Muscle layer of duodenum (tissue), 2 donors: ENCODE results near the gene CYTL1.
"Not testable (repeated sequence)": the region's sequence is repeated elsewhere in the genome, so short reads cannot be mapped to it uniquely, and the experiment has no call there.

Experiments used
- H3K27ac ChIP-seq: one replicate; pipeline ENCODE4 v1.7.0; 2013; ENCODE audit warnings: mild to moderate bottlenecking, low read length
- H3K27me3 ChIP-seq: one replicate; pipeline ENCODE4 v1.7.0; 2013; ENCODE audit warnings: low read depth, mild to moderate bottlenecking, control low read depth, low read length
- H3K36me3 ChIP-seq, 2 donors: one replicate each; pipeline ENCODE4 v1.7.0; 2013; ENCODE audit warnings: low read length in 2 of 2, control low read depth in 1 of 2, mild to moderate bottlenecking in 1 of 2; ENCODE audit not compliant: insufficient read depth in 2 of 2, control insufficient read depth in 1 of 2
- H3K4me1 ChIP-seq, 2 donors: one replicate each; pipeline ENCODE4 v1.7.0; 2013; ENCODE audit warnings: low read length in 2 of 2, mild to moderate bottlenecking in 2 of 2, control low read depth in 1 of 2, moderate library complexity in 1 of 2; ENCODE audit not compliant: insufficient read depth in 2 of 2, control insufficient read depth in 1 of 2
- H3K4me3 ChIP-seq, 2 donors: one replicate each; pipeline ENCODE4 v1.7.0; 2013; ENCODE audit warnings: low read length in 2 of 2, low read depth in 1 of 2, mild to moderate bottlenecking in 1 of 2
- H3K9me3 ChIP-seq, 2 donors: one replicate each; pipeline ENCODE4 v1.7.0; 2013; ENCODE audit warnings: low read length in 2 of 2, control low read depth in 1 of 2, mild to moderate bottlenecking in 1 of 2; ENCODE audit not compliant: control insufficient read depth in 1 of 2
- donor health status: healthy.

The CYTL1 gene, protein sequence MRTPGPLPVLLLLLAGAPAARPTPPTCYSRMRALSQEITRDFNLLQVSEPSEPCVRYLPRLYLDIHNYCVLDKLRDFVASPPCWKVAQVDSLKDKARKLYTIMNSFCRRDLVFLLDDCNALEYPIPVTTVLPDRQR

GRCh38 chr4:5019274-5019673, at the start of gene CYTL1:
Gene CYTL1, minus strand, starts transcription at chr4:5019458. Its CDS starts 13 bp downstream, at chr4:5019445.
- Histone ChIP-seq H3K36me3 (no peaks in the 10 kb centered on the region), H3K4me1 (peaks cover 0 to 10% of the 10 kb centered on the region in 2 donors), H3K27ac (no peak within 1 kb of the TSS), H3K27me3 (no peaks in the 10 kb centered on the region), H3K9me3 (no peaks in the 10 kb centered on the region), H3K4me3 (peak within 1 kb of the TSS in 1 of 2 donors; percentile 50)

- Histone ChIP-seq H3K36me3 (no peaks in the 10 kb centered on the region), H3K27me3 (no peaks in the 10 kb centered on the region), H3K4me3 (no peak overlapping the region), H3K4me1 (no peaks in the 10 kb centered on the region), H3K27ac (no peak overlapping the region), H3K9me3 (no peaks in the 10 kb centered on the region)
Measured at GRCh38 chr4:5067908-5068307, 48.6 kb upstream of the CYTL1 start.

GRCh38 chr4:5066968-5067367, 47.7 kb upstream of the CYTL1 start:
- not testable (repeated sequence) for H3K36me3 ChIP-seq, H3K9me3 ChIP-seq, H3K4me1 ChIP-seq, H3K27ac ChIP-seq, H3K4me3 ChIP-seq, H3K27me3 ChIP-seq

GRCh38 chr4:5066101-5066500, 46.8 kb upstream of the CYTL1 start:
- H3K4me1 ChIP-seq = no peaks in the 10 kb centered on the region
- no peaks in the 10 kb centered on the region for H3K36me3 ChIP-seq
- no peak overlapping the region for H3K4me3 ChIP-seq
- no peaks in the 10 kb centered on the region for H3K9me3 ChIP-seq
- H3K27ac ChIP-seq = no peak overlapping the region
- H3K27me3 ChIP-seq = no peaks in the 10 kb centered on the region

GRCh38 chr4:5055411-5055810, 36.2 kb upstream of the CYTL1 start:
- Histone ChIP-seq H3K4me1 (peaks cover 0 to 7% of the 10 kb centered on the region in 2 donors), H3K9me3 (no peaks in the 10 kb centered on the region), H3K27ac (no peak overlapping the region), H3K4me3 (no peak overlapping the region), H3K27me3 (no peaks in the 10 kb centered on the region), H3K36me3 (no peaks in the 10 kb centered on the region)

- Histone ChIP-seq H3K4me1 (peaks cover 0 to 11% of the 10 kb centered on the region in 2 donors), H3K9me3 (no peaks in the 10 kb centered on the region), H3K27me3 (no peaks in the 10 kb centered on the region), H3K36me3 (no peaks in the 10 kb centered on the region), H3K4me3 (no peak overlapping the region), H3K27ac (no peak overlapping the region)
Measured at GRCh38 chr4:5054532-5054931, 35.3 kb upstream of the CYTL1 start.

- Histone ChIP-seq H3K9me3 (no peaks in the 10 kb centered on the region), H3K4me1 (peaks cover 0 to 11% of the 10 kb centered on the region in 2 donors), H3K27me3 (no peaks in the 10 kb centered on the region), H3K4me3 (no peak overlapping the region), H3K27ac (no peak overlapping the region), H3K36me3 (no peaks in the 10 kb centered on the region)
Measured at GRCh38 chr4:5052726-5053425, 33.6 kb upstream of the CYTL1 start.

GRCh38 chr4:5052204-5052702, 33.0 kb upstream of the CYTL1 start:
- Histone ChIP-seq H3K27ac (no peak overlapping the region), H3K27me3 (no peaks in the 10 kb centered on the region), H3K9me3 (no peaks in the 10 kb centered on the region), H3K4me3 (peak overlapping the region; percentile 73 to 74), H3K36me3 (no peaks in the 10 kb centered on the region), H3K4me1 (peaks cover 0 to 11% of the 10 kb centered on the region in 2 donors)

GRCh38 chr4:5051278-5052203, 32.3 kb upstream of the CYTL1 start, which contains the start of gene STK32B:
Gene STK32B, plus strand, starts transcription at chr4:5051480.
- H3K4me3 ChIP-seq = peak within 1 kb of the TSS; percentile 73 to 74
- no peak within 1 kb of the TSS for H3K27ac ChIP-seq
- no peaks in the 10 kb centered on the region for H3K36me3 ChIP-seq
- no peaks in the 10 kb centered on the region for H3K27me3 ChIP-seq
- H3K9me3 ChIP-seq = no peaks in the 10 kb centered on the region
- peaks cover 0 to 11% of the 10 kb centered on the region in 2 donors for H3K4me1 ChIP-seq

DNA sequence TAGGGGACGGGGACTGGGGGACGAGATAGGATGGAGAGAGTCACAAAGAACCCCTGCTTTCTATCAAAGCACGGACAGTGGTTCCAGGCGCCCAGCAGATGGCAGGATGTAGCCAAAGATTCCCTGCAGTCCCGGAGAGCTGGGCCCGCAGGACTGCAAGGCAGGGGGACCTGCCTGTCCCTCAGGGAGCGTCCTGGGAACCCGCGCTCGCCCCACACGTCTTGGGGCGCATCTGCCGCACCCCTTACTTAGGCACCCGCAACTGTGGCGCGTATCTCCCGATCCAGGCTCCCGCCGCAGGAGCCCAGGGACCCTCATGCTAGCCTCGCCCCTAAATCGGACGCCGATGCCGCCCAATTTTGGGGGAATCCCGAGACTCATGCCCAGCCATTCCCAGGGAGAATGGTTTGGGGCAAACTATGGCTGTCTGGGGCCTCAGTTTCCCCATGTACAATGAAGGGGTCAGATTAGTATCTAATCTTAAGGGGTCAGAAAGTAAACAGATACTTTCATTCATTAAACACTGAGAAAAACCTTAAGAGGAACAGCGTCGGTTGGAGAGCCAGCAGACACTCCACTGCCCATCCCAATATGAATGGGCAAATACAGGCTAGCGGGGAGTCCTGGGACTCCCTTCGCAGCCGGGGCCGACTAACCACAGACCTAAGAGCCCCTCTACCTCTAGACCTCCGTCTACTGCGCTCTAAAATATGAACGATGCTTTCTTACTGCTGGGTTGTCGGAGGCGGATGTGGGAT, 31.4 kb upstream of the CYTL1 start:
- Histone ChIP-seq H3K4me3 (peak overlapping the region; percentile 73 to 74), H3K4me1 (peaks cover 0 to 11% of the 10 kb centered on the region in 2 donors), H3K27ac (no peak overlapping the region), H3K36me3 (no peaks in the 10 kb centered on the region), H3K27me3 (no peaks in the 10 kb centered on the region), H3K9me3 (no peaks in the 10 kb centered on the region)
